CD4-positive, alpha-beta T cell treated with Interleukin-4 for 1 hour (primary cell): ENCODE data around the gene LALBA.
"Not testable (repeated sequence)": the region's sequence is repeated elsewhere in the genome, so short reads cannot be mapped to it uniquely, and the experiment has no call there.

ENCODE experiments used
- DNase-seq, 2 donors: peaks; one replicate each; pipeline ENCODE4 v3.0.0-alpha.2; 2020 to 2022

LALBA gene

DNA sequence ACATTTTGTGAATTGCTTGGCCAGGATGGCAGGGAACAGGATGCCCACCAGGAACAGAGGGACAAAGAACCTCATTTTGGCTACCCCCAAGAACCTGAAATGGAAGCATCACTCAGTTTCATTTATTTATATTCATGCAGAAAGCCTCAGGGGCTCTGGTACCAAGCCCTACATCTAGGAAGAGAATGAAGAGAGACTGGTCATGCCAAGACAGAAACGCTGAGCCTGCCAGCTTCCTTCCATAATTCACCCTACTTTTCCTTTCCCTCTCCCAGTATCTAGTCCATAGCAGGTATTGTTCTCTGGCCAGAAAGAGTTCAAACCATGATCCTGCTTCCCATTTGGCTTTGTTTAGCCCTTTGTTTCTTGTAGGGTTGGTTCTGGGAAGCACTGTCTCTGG is at the start of gene LALBA:
TSS of gene LALBA (minus strand) at position 101 of the 400 bp plus-strand sequence. CDS start at position 75, 26 bp downstream.
- no peak for DNase-seq

DNA sequence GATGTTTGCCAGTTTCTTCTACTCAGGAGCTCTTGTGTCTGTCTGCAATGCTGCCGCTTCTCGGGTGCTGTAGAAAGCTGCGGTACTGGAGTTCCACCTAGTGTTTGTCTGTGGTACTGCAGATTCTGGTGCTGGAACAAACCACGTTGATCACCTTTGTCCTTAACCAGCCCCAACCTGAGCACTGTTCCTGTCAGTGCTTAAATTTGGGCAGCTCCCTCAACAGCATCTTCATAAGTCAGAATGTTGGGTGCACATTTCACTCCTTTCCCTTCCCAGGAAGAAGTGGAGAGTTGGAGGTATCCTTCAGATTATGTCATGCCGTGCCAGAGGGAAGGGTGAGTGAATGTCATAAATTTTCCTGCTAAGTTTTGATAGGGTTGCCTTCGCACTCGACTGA is 48.7 kb upstream of the LALBA start:
- peak; percentile 71 to 75 for DNase-seq

DNA sequence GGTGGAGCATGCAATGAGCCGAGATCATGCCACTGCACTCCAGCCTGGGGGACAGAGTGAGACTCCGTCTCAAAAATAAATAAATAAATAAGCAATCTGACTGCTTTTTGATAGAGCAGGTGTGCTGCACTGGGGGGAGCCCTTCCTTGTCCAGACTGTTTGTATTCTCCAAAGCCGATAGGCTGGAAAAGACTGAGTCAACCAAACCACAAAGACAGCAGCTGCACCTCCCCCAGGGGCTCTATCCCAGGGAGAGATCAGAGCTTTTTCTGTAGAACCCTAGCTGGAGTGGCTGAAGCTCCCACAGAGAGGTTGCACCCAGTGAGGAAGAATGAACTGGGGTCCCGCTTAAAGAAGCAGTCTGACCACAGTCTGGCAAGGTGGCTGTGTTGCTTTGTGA is 45.8 kb upstream of the LALBA start:
- no peak for DNase-seq

DNA sequence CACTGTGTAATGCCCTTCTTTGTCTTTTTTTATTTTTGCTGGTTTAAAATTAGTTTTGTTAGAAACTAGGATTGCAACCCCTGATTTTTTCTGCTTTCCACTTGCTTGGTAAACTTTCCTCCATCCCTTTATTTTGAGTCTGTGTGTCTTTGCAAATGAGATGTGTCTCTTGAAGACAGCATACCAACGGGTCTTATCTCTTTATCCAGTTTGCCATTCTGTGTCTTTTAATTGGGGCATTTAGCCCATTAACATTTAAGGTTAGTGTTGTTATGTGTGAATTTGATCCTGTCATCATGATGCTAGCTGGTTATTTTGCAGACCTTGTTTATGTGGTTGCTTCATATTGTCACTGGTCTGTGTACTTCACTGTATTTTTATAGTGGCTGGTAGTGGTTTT is 43.5 kb upstream of the LALBA start:
- DNase-seq = no peak

DNA sequence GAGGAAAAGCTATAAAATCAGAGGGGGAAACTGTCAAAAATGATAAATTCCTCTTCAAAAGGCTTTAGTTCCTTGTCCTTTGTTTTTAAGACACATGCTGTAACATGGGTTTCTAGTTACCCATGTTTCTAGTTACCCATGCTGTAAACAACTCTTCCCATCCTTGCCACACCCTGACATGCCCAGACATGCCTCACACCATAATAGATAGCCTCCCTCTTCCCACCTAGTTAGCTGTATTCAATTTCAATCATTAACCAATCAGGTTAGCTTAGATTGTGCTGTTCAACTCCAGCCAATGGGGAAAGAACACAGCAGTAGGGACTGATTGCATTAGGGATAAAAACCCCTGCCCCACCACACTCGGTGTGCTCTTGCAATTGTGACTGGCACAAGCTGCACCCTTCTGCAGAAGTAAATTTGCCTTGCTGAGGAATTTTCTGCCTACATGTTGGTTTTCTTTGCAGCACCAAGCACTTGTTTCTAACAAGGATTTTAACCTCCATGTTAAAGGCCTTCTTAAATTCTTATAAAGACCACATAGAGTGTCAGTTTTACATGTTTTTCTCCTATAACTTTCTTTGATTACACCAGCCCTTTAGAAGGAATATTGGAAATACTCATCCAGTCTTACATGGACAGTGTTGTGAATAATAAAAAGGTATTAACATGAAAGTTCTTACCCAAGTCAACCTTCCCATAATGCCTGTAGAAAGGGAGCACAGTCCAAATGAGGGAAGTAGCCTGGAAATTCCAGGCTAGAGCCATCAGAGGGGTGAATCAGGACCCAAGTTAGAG is 32.5 kb upstream of the LALBA start:
- no peak for DNase-seq

DNA sequence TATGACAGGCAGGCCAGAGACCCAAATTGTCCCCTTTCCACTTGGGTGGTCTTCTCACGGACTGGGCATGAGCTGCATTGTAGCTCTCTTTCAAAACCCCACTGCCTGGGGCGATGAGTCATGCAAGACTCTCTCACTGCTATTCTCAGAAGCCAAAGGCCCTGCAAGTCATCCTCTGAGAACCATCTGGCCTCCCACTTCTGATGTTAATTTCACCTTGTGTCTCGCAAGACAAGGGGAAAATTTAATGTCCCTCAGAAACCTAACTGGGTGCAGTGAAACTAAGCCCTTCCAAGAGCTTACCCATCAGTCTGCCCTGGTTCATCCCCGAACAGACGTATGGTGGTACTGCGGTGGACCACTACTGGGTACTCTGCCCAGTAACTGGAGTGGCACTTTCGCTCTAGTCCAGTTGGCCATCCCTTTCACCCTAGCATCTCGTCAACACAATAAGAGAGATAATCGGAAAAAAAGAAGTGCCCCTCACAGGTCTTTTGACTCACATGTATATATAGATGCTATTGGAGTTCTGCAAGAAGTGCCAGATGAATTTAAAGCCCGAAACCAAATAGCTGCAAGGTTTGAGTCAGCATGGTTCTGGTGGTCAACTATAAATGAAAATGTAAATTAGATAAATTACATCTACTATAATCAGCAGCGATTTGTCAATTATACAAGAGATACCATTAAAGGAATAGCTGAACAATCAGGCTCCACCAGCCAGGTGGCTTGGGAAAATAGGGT is 31.3 kb upstream of the LALBA start:
- DNase-seq = no peak

DNA sequence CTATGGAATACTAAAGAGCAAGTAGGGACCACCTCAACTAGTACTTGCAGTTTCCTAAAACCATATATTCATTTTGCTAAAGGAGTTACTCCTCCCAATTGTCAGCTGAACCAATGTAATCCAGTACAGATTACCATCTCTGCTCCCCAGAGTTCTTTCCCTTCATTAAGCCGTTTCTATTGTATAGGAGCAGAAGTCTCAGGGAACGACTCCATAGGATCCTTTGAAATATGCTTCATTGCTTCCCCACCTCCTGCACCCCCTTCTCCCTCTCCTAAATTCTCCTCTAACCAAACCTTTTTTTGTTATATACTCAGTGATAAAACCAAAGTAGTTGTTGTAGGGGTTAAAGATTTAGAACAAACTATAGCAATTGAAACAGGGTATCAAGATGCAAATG is 30.7 kb upstream of the LALBA start:
- no peak for DNase-seq

DNA sequence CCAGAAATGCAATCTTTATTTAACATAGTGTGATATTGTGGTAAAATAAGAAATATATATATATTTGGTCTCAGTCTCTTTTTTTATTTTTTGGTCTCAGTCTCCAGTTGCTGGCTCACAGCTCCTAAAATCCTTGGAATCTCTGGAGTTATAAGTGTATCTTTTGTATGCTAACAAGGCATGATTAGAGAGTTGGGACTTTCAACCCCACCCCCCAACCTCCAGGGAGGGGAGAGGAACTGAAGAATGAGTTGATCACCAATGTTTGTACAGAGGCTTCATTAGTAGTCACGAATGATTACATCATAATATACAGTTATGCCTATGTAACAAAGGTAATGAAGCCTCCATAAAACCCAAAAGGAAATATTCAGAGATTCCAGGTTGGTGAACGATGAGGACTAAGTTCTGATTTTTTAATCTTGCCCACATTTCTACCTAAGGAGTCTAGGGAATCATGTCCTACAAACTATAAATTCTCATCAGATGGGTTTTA is 22.8 kb upstream of the LALBA start:
- DNase-seq = no peak

DNA sequence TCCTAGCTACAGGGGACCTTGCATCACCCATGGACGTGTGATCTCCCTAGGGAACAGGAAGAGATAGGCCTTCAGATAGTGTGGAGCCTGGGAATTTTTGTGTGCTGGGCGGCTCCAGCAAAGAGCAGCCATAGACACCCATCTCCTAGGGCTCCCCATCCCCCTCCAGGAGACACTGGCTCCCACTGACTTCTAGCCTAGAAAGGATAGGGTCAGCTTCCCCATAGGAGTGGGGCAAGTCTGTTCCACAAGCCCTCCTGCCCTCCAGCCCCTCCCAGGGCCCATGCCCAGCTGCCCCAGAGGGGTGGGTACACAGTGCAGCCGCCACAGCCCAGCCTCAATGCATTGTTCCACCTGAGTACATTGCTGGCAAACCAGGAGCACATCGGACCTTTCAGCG is 16.5 kb upstream of the LALBA start:
- no peak for DNase-seq

DNA sequence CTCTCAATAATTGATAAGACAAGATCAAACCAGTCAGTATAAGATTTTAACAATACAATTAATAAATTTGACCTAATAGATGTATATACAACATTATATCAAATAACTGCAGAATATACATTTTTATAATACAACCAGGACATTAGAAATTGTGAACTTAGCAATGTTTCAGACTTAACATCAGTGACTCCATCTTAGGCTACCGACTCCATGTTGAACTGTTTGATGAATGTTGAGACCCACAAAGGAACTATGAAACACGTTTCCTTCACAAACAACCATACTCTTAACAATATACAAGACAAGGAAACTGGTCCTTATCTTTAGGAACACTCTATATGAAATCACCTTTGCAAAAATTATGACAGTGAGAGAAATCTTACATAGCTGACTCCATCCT is 13.9 kb upstream of the LALBA start:
- DNase-seq = no peak

DNA sequence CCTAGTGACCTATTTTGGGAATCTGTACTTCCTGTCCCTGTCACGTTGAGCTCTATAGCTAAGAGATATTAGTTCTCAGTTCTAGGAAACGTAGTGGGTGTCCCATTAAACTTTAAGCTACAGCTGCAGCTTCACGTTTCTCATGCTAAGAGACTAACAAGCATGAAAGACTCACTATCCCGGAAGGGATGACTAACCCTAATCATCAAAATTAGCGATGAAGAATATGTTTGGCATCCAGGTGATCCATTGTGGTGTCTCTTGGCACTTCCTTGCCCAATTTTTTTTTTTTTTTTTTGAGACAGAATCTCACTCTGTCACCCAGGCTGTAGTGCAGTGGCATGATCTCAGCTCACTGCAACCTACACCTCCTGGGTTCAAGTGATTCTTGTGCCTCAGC is 11.0 kb upstream of the LALBA start:
- no peak for DNase-seq

DNA sequence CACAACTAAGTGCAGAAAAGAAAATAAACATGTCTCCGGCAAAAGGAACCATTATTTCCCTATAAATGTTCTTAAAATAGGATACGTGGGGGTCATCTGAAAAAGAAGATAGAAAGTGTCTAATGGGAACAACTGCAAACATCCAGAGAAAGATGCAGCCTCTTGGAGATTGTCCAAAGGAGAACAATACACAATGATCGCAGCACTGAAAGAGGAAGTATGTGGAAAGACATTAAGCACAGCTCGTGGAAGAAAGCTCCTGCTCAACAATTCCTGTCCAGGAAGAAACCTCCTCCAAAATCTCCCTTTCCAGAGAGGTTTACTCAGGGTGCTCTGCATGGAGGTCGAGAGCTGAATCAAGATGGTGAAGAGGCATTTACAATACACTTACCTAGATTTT is 2.5 kb upstream of the LALBA start:
- no peak for DNase-seq

DNA sequence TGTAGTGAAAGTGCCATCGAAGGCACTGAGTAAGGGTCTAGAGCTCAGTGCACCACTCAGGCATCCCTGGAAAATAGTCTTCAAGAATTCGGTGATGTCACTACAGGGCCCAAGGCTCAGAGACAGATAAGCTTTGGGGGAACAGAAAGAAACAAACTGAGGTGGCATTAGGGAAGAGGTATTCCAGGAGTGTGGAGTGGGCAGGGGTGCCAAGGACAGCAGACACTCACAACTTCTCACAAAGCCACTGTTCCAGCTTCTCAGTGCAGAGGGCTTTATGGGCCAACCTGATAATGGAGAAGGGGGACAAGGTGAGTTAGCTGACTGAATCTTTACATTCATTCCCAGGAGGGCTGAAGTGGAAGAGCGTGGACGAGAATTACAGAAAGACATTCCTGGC is 2.1 kb downstream of the LALBA start:
- no peak for DNase-seq

DNA sequence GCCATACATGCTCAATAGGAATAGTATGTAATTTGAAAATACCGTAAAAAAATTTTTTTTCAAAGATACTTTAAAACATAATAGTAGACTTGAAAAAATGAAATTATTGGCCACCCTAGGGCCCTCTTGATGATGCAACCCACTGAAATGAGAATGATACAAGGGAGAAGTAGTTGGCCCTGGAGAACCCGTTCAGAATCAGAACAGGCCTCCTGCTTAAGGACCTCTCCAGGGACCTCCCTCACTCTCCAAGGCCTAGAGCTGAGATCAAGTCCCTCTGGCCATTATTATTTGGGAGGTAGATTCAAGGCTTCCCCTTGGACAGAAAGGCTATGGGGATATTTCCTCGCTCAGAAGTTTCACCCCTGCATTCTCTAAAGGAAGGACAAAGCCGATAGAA is 11.9 kb downstream of the LALBA start:
- no peak for DNase-seq

DNA sequence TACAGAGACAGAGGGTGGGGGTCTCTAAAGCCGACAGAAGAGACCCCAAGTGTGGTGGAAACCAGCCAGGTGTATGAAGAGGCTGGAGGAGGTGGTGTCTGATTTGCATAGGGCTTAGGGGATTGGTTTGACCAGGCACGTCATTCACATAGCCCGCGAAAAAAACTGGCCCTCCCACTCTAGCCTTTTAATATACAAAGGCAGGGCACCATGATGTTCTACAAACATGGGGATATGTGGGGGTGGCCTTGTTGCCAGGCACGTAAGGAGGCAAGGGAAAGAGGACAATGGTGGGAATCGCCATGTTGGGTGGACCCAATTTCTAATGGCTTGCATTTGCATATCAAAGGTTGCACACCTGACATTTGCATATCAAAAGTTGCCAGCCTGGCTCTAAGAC is 13.2 kb downstream of the LALBA start:
- DNase-seq = no peak

DNA sequence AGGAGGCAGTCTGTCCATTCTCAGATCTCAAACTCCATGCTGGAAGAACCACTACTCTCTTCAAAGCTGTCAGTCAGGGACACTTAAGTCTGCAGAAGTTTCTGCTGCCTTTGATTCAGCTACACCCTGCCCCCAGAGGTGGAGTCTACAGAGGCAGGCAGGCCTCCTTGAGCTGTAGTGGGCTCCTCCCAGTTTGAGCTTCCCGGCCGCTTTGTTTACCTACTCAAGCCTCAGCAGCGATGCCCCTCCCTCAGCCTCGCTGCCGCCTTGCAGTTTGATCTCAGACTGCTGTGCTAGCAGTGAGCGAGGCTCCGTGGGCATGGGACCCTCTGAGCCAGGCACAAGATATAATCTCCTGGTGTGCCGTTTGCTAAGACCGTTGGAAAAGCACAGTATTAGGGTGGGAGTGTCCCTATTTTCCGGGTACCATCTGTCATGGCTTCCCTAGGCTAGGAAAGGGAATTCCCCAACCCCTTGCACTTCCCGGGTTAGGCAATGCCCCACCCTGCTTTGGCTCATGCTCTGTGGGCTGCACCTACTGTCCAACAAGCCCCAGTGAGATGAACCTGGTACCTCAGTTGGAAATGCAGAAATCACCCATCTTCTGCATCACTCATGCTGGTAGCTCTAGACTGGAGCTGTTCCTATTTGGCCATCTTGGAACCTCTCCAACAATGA is 16.0 kb downstream of the LALBA start:
- peak in 1 of 2 donors; percentile 29 for DNase-seq

DNA sequence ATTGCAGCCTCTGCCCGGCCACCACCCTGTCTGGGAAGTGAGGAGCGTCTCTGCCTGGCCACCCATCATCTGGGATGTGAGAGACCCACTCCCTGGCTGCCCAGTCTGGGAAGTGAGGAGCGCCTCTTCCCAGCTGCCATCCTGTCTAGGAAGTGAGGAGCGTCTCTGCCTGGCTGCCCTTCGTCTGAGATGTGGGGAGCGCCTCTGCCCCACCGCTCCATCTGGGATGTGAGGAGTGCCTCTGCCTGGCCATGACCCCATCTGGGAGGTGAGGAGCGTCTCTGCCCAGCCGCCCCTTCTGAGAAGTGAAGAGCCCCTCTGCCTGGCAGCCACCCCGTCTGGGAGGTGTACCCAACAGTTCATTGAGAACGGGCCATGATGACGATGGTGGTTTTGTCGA is 18.2 kb downstream of the LALBA start:
- DNase-seq = not testable (repeated sequence)

DNA sequence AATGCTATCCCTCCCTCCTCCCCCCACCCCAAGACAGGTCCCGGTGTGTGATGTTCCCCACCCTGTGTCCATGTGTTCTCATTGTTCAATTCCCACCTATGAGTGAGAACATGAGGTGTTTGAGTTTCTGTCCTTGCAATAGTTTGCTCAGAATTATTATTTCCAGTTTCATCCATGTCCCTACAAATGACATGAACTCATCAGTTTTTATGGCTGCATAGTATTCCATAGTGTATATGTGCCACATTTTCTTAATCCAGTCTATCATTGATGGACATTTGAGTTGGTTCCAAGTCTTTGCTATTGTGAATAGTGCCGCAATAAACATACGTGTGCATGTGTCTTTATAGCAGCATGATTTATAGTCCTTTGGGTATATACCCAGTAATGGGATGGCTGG is 22.8 kb downstream of the LALBA start:
- DNase-seq = not testable (repeated sequence)

DNA sequence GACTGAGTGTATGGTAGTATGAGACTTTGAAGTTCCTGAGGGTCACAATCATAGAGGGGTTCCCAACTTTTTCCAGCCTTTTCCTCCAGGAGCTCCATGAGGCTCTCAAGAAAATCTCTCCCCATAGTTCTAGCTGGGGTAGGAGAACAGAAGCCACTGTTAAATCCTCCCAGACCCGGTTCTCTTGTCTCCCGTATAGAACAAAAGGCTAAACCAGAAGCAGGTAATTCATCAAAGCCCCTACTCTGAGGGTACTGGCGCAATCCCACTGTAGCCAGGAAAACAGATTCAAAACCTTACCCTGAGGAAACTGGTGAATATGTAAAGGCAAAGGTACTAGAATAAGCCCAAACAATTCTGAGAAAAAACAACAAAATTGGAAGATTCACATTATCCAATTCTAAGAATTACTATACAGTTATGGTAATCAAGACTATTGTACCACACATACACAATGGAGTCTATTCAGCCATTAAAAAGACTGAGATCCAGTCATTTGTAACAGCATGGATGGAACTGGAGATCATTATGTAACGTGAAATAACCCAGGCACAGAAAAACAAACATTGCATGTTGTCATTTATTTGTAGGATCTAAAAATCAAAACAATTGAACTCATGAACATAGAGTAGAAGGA is 23.9 kb downstream of the LALBA start:
- DNase-seq = no peak

DNA sequence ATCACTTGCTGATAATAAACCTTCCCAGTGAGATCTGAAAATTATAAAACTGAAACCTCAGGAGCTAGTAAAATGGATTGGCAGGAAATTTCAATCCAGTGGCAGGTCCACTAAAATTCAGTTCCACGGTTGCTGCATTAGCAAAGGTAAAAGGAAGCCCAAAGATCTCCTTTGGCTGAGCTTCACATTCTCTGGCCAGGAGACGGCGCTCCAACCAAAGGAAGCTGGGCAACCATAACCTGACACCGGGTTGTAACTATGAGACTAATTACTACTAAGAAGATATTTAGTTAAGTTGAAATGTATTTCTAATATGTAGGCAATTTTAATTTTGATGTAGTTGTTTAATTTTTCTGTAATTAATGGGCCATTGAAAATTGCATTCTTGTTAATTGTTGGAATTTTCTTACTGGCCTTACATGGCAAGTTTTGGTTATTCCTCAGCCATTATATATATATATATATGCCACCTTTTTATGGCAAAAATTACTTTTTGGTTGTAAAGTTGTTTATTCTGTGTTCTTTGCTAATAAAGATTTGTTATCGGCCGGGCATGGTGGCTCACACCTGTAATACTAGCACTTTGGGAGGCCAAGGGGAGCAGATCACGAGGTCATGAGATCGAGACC is 27.4 kb downstream of the LALBA start:
- DNase-seq = peak; percentile 20 to 48

DNA sequence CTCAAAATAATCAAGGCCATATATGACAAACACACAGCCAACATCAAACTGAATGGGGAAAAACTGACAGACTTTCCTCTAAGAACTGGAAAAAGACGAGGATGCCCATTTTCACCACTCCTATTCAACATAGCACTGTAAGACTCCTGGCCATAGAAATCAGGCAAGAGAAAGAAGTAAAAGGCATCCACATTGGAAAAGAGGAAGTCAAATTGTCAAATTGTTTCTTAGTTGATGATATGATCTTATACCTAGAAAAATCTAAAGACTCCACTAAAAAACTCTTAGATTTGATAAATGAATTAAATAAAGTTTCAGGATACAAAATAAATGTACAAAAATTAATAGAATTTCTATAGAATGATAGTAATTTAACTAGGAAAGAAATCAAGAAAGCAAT is 33.2 kb downstream of the LALBA start:
- no peak for DNase-seq

DNA sequence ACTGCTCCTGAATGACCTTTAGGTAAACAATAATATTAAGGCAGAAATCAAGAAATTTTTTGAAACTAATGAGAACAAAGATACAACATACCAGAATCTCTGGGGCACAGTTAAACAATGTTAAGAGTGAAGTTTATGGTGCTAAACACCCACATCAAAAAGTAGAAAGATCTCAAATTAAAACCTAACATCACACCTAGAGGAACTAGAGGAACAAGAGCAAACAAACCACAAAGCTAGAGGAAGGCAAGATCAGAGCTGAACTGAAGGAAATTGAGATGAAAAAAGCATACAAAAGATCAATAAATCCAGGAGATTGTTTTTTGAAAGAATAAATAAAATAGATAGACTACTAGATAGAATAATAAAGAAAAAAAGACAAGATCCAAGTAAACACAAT is 37.2 kb downstream of the LALBA start:
- no peak for DNase-seq
